ENCODE results near the gene ITIH3. TPM values are rescaled to one million over a fixed set of nuclear protein-coding genes. Genes with fewer than 3 reads are reported as not detected.

The ITIH3 gene
- total and polyA plus RNA-seq, 2 of the 8 experiments (the other 6 are each of a cell fraction or from before 2014, with no cell fraction given) = not detected

DNA sequence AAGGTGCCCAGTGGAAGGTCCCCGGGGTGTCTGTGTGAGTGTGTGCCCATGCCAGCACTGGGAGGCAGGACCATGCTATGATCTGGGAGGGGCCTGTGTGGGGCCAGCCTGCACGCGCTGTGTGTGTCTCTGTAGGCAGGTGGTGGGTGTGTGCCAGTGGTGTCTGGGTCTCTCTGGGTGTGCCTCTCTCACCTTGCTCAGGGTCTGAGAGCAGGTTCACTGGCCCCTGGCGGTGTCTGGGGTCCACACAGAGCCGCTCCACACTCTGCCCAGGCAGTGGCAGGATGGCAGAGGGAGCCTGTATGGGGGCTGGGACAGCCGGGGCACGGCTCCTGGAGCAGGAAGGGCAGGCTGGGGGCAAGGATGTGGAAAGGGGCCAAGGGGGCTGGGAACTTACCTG is 23.3 kb downstream of the ITIH3 start (continued):
- TF ChIP-seq, protein P1, sequence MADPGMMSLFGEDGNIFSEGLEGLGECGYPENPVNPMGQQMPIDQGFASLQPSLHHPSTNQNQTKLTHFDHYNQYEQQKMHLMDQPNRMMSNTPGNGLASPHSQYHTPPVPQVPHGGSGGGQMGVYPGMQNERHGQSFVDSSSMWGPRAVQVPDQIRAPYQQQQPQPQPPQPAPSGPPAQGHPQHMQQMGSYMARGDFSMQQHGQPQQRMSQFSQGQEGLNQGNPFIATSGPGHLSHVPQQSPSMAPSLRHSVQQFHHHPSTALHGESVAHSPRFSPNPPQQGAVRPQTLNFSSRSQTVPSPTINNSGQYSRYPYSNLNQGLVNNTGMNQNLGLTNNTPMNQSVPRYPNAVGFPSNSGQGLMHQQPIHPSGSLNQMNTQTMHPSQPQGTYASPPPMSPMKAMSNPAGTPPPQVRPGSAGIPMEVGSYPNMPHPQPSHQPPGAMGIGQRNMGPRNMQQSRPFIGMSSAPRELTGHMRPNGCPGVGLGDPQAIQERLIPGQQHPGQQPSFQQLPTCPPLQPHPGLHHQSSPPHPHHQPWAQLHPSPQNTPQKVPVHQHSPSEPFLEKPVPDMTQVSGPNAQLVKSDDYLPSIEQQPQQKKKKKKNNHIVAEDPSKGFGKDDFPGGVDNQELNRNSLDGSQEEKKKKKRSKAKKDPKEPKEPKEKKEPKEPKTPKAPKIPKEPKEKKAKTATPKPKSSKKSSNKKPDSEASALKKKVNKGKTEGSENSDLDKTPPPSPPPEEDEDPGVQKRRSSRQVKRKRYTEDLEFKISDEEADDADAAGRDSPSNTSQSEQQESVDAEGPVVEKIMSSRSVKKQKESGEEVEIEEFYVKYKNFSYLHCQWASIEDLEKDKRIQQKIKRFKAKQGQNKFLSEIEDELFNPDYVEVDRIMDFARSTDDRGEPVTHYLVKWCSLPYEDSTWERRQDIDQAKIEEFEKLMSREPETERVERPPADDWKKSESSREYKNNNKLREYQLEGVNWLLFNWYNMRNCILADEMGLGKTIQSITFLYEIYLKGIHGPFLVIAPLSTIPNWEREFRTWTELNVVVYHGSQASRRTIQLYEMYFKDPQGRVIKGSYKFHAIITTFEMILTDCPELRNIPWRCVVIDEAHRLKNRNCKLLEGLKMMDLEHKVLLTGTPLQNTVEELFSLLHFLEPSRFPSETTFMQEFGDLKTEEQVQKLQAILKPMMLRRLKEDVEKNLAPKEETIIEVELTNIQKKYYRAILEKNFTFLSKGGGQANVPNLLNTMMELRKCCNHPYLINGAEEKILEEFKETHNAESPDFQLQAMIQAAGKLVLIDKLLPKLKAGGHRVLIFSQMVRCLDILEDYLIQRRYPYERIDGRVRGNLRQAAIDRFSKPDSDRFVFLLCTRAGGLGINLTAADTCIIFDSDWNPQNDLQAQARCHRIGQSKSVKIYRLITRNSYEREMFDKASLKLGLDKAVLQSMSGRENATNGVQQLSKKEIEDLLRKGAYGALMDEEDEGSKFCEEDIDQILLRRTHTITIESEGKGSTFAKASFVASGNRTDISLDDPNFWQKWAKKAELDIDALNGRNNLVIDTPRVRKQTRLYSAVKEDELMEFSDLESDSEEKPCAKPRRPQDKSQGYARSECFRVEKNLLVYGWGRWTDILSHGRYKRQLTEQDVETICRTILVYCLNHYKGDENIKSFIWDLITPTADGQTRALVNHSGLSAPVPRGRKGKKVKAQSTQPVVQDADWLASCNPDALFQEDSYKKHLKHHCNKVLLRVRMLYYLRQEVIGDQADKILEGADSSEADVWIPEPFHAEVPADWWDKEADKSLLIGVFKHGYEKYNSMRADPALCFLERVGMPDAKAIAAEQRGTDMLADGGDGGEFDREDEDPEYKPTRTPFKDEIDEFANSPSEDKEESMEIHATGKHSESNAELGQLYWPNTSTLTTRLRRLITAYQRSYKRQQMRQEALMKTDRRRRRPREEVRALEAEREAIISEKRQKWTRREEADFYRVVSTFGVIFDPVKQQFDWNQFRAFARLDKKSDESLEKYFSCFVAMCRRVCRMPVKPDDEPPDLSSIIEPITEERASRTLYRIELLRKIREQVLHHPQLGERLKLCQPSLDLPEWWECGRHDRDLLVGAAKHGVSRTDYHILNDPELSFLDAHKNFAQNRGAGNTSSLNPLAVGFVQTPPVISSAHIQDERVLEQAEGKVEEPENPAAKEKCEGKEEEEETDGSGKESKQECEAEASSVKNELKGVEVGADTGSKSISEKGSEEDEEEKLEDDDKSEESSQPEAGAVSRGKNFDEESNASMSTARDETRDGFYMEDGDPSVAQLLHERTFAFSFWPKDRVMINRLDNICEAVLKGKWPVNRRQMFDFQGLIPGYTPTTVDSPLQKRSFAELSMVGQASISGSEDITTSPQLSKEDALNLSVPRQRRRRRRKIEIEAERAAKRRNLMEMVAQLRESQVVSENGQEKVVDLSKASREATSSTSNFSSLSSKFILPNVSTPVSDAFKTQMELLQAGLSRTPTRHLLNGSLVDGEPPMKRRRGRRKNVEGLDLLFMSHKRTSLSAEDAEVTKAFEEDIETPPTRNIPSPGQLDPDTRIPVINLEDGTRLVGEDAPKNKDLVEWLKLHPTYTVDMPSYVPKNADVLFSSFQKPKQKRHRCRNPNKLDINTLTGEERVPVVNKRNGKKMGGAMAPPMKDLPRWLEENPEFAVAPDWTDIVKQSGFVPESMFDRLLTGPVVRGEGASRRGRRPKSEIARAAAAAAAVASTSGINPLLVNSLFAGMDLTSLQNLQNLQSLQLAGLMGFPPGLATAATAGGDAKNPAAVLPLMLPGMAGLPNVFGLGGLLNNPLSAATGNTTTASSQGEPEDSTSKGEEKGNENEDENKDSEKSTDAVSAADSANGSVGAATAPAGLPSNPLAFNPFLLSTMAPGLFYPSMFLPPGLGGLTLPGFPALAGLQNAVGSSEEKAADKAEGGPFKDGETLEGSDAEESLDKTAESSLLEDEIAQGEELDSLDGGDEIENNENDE (IDR thresholded peaks at IDR 0.05; ENCODE audit: insufficient replicate concordance, low read length) = no peak
- TF ChIP-seq SP1 (IDR thresholded peaks at IDR 0.05; ENCODE audit: low read depth, low read length) (no peak), HDAC6 (IDR thresholded peaks at IDR 0.05; ENCODE audit: low read depth, low read length) (no peak), GABPA (IDR thresholded peaks at IDR 0.05; ENCODE audit: borderline replicate concordance, insufficient read depth, low read length) (no peak), ZNF274 (IDR thresholded peaks at IDR 0.05; ENCODE audit: borderline replicate concordance, extremely low read depth, low read length) (no peak), CREB1 (IDR thresholded peaks at IDR 0.05) (no peak), BCL11A (IDR thresholded peaks at IDR 0.05; ENCODE audit: low read depth in 2 of 2, low read length in 2 of 2) (no peak), POLR2AphosphoS5 (IDR thresholded peaks at IDR 0.05; ENCODE audit: low read depth, low read length) (no peak), TEAD4 (IDR thresholded peaks at IDR 0.05; ENCODE audit: low read depth, low read length) (no peak), SUZ12 (IDR thresholded peaks at IDR 0.05; ENCODE audit: low read length) (no peak)
- TF ChIP-seq, protein P2, sequence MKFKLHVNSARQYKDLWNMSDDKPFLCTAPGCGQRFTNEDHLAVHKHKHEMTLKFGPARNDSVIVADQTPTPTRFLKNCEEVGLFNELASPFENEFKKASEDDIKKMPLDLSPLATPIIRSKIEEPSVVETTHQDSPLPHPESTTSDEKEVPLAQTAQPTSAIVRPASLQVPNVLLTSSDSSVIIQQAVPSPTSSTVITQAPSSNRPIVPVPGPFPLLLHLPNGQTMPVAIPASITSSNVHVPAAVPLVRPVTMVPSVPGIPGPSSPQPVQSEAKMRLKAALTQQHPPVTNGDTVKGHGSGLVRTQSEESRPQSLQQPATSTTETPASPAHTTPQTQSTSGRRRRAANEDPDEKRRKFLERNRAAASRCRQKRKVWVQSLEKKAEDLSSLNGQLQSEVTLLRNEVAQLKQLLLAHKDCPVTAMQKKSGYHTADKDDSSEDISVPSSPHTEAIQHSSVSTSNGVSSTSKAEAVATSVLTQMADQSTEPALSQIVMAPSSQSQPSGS (IDR thresholded peaks at IDR 0.05; ENCODE audit: low read length) = no peak
